Osteoblast (primary cell): ENCODE results near the gene VAV2. TPM values are rescaled to one million over a fixed set of nuclear protein-coding genes. Genes with fewer than 3 reads are reported as not detected.
A peak's percentile ranks its signal among the peaks of the same experiment; 100 is the strongest.
"Not testable (repeated sequence)": the region's sequence is repeated elsewhere in the genome, so short reads cannot be mapped to it uniquely, and the experiment has no call there.

ENCODE experiments used
- DNase-seq: peaks from one replicate; pipeline ENCODE4 v3.0.0; 2011; ENCODE audit warnings: low spot score, mixed read lengths; ENCODE audit not compliant: insufficient read length; ENCODE audit errors: missing footprints
- H2AFZ ChIP-seq: 2 replicates; pipeline ENCODE4 v1.6.0; 2011; ENCODE audit warnings: mild to moderate bottlenecking, low read length
- H3K27ac ChIP-seq: 2 replicates; pipeline ENCODE4 v1.5.1; 2011; ENCODE audit warnings: mild to moderate bottlenecking, low read depth, low read length, moderate library complexity
- H3K27me3 ChIP-seq: 2 replicates; pipeline ENCODE4 v1.6.0; 2012; ENCODE audit warnings: mild to moderate bottlenecking, control low read depth, inconsistent platforms, low read length, moderate library complexity; ENCODE audit not compliant: insufficient read depth
- H3K36me3 ChIP-seq: 2 replicates; pipeline ENCODE4 v1.5.1; 2011; ENCODE audit warnings: mild to moderate bottlenecking, low read length, control low read depth, moderate library complexity; ENCODE audit not compliant: insufficient read depth
- H3K4me1 ChIP-seq: 2 replicates; pipeline ENCODE4 v1.5.1; 2011; ENCODE audit warnings: mild to moderate bottlenecking, low read length, control low read depth, moderate library complexity; ENCODE audit not compliant: insufficient read depth
- H3K4me2 ChIP-seq: 2 replicates; pipeline ENCODE4 v1.6.0; 2011; ENCODE audit warnings: mild to moderate bottlenecking, low read length; ENCODE audit not compliant: insufficient read depth
- H3K4me3 ChIP-seq: fragments of 200-600 bp; sonication (generic); 3 replicates; pipeline ENCODE4 v1.5.1; 2012; ENCODE audit warnings: mild to moderate bottlenecking, low read length, inconsistent platforms; ENCODE audit not compliant: insufficient read depth
- H3K79me2 ChIP-seq: 2 replicates; pipeline ENCODE4 v1.6.0; 2012; ENCODE audit warnings: mild to moderate bottlenecking, low read length, control low read depth, inconsistent platforms; ENCODE audit not compliant: insufficient read depth
- H3K9me3 ChIP-seq: 2 replicates; pipeline ENCODE4 v1.5.1; 2011; ENCODE audit warnings: low read depth, low read length, control low read depth
- H4K20me1 ChIP-seq: 2 replicates; pipeline ENCODE4 v1.6.0; 2012; ENCODE audit warnings: mild to moderate bottlenecking, low read length, control low read depth; ENCODE audit not compliant: insufficient read depth
- total RNA-seq: library from RNA; depleted of rRNA; stranded (reverse); fragments of >200 nt; gene quantifications from 2 replicates; pipeline ENCODE4 v1.2.3, GENCODE V29; 2012
- TF ChIP-seq, protein P1 (sequence below): IDR thresholded peaks from 2 replicates; pipeline ENCODE4 v1.5.1; 2011; ENCODE audit warnings: mild to moderate bottlenecking, low read depth, low read length, moderate library complexity; ENCODE audit errors: extremely low read depth

The VAV2 gene
- total RNA-seq, 1 donor = 8.0 TPM

DNA sequence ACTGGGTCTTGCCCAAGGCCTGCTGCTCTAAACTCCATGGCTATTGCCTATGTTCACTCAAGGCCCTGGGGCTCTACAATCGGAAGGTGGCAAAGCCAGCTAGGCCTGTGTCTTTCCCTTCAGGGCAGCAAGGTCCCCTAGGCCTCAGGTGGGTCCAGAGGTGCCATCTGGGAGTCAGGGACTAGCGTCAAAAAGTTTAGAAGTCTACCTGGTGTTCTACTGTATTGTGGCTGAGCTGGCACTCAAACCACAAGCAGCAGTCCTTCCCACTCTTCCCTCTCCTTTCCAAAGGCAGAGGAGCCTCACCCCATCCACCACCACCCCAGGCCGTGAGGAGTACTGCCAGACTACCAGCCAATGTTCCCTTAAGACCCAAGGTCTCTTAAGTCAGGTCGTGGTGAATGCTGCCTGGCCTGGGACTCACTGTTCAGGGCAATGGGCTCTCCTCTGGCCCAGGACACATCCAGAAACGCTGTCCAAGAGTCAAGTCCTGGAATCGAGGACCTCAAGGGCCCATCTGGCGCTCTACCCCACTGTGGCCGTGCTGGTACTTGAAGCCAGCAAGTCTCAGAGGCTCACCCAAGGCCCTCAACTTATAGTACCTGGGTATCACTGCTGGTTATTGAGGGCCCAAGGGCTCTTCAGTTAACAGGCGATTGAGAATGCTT is 241.0 kb downstream of the VAV2 start:
- peaks cover 41% of the 10 kb centered on the region for H3K27me3 ChIP-seq
- DNase-seq = peak; percentile 47
- no peak overlapping the region for H2AFZ ChIP-seq
- H3K9me3 ChIP-seq = no peaks in the 10 kb centered on the region
- H3K4me3 ChIP-seq = no peak overlapping the region
- TF ChIP-seq, protein P1, sequence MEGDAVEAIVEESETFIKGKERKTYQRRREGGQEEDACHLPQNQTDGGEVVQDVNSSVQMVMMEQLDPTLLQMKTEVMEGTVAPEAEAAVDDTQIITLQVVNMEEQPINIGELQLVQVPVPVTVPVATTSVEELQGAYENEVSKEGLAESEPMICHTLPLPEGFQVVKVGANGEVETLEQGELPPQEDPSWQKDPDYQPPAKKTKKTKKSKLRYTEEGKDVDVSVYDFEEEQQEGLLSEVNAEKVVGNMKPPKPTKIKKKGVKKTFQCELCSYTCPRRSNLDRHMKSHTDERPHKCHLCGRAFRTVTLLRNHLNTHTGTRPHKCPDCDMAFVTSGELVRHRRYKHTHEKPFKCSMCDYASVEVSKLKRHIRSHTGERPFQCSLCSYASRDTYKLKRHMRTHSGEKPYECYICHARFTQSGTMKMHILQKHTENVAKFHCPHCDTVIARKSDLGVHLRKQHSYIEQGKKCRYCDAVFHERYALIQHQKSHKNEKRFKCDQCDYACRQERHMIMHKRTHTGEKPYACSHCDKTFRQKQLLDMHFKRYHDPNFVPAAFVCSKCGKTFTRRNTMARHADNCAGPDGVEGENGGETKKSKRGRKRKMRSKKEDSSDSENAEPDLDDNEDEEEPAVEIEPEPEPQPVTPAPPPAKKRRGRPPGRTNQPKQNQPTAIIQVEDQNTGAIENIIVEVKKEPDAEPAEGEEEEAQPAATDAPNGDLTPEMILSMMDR = no peak
- no peak overlapping the region for H3K27ac ChIP-seq
- H3K4me2 ChIP-seq = no peak overlapping the region
- no peaks in the 10 kb centered on the region for H3K79me2 ChIP-seq
- no peaks in the 10 kb centered on the region for H3K4me1 ChIP-seq
- no peaks in the 10 kb centered on the region for H3K36me3 ChIP-seq
- no peaks in the 10 kb centered on the region for H4K20me1 ChIP-seq

DNA sequence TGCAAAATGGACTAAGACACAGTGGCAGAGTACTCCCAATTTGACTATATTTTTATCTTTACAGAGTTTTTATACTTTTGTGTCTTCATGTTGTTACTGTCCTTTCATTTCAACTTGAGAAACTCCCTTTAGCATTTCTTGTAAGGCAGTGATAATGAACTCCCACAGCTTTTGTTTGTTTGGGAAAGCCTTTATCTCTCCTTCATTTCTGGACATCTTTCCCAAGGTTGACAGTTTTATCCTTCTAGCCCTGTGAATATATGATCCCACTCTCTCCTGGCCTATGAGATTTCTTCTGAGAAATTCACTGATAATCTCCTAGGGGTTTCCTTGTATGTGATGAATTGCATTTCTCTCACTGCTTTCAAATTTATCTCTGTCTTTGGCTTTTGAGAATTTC is 244.8 kb downstream of the VAV2 start:
- no peak overlapping the region for H3K27ac ChIP-seq
- H3K9me3 ChIP-seq = no peaks in the 10 kb centered on the region
- H3K4me2 ChIP-seq = no peak overlapping the region
- peaks cover 44% of the 10 kb centered on the region for H3K27me3 ChIP-seq
- TF ChIP-seq, protein P1 = no peak
- no peaks in the 10 kb centered on the region for H3K79me2 ChIP-seq
- H2AFZ ChIP-seq = no peak overlapping the region
- H3K36me3 ChIP-seq = no peaks in the 10 kb centered on the region
- no peak overlapping the region for H3K4me3 ChIP-seq
- DNase-seq = no peak
- no peaks in the 10 kb centered on the region for H3K4me1 ChIP-seq
- H4K20me1 ChIP-seq = no peaks in the 10 kb centered on the region

DNA sequence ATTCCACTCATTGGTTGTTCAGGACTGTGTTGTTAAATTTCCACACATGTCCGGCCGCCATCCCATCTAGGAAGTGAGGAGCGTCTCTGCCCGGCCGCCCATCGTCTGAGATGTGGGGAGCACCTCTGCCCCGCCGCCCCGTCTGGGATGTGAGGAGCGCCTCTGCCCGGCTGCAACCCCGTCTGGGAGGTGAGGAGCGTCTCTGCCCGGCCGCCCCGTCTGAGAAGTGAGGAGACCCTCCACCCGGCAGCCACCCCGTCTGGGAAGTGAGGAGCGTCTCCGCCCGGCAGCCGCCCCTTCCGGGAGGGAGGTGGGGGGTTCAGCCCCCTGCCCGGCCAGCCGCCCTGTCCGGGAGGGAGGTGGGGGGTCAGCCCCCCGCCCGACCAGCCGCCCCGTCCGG is 247.6 kb downstream of the VAV2 start:
- not testable (repeated sequence) for H3K79me2 ChIP-seq, H3K4me3 ChIP-seq, H3K36me3 ChIP-seq, H3K9me3 ChIP-seq, H3K27ac ChIP-seq, DNase-seq, H2AFZ ChIP-seq, H4K20me1 ChIP-seq, H3K4me1 ChIP-seq, H3K4me2 ChIP-seq
- H3K27me3 ChIP-seq = peaks cover 34% of the 10 kb centered on the region

DNA sequence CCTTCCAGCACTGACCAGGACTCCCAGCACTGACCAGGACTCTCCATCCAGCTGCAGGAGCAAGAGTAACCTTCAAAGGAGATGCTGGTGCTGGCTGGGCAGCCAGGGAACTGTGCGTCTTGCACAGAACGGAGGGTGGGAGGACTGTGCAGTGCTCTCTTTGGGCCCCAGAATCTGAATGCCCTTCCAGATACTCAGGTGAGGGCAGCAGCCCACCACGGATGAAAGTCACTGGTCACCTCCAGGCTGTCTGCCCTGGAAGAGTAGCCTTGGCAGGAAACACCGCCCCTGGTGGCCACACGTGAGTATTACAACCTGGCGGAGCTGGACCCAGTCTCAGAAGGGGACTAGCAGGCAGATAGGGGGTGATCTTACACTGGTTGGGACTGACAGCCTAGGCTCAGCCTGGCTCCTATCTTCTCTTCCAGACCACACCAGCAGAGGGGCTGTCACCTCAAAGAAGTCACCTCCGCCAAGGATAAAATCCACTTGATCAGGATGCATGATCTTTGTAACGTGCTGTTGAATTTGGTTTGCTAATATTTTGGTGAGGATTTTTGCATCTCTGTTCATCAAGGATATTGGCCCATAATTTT is 249.2 kb downstream of the VAV2 start:
- H3K4me1 ChIP-seq = peaks cover 2% of the 10 kb centered on the region
- H3K79me2 ChIP-seq = no peaks in the 10 kb centered on the region
- H3K36me3 ChIP-seq = no peaks in the 10 kb centered on the region
- peaks cover 23% of the 10 kb centered on the region for H3K27me3 ChIP-seq
- H3K9me3 ChIP-seq = no peaks in the 10 kb centered on the region
- no peaks in the 10 kb centered on the region for H4K20me1 ChIP-seq
- H2AFZ ChIP-seq = no peak overlapping the region
- TF ChIP-seq, protein P1 = peak; percentile 98
- H3K4me3 ChIP-seq = no peak overlapping the region
- H3K27ac ChIP-seq = no peak overlapping the region
- DNase-seq = peak; percentile 99
- no peak overlapping the region for H3K4me2 ChIP-seq
